GM18519 (cell line): ENCODE data around the gene UFD1.

Experiments
- ATAC-seq: cut with Tn5 transposase; IDR thresholded peaks from one replicate; pipeline ENCODE4 v1.9.1; 2021; ENCODE audit warnings: mild to moderate bottlenecking, moderate library complexity; ENCODE audit not compliant: unreplicated experiment, low FRiP score

The UFD1 gene

DNA sequence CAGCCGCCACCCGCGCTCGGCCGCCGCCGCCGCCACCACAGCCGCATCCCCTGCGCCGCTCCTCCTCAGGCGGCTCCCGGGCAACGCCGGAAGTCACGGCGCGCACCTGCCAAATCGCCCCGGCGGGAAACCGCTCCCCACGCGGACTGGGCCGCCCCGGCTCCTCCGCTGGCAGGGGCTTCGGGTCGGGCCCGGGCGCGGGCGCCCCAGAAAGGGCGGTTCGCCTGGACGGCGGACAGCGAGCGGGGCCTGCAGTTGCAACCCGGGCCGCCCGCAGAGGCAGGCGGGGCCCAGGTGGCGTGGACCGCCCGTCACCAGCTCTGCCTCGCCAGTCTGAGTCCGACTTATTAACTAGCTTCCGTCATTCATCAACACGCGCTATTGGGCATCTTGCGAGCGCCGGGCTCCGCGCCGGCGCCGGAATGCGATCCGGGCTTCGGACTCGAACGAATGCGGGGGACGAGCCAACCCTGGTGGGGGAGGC, 47.3 kb downstream of the UFD1 start, which contains the start of gene HIRA:
TSS of gene HIRA (minus strand) at position 85 of the 484 bp plus-strand sequence. CDS start 257 bp downstream, outside the sequence.
- ATAC-seq, result peak; percentile 22

DNA sequence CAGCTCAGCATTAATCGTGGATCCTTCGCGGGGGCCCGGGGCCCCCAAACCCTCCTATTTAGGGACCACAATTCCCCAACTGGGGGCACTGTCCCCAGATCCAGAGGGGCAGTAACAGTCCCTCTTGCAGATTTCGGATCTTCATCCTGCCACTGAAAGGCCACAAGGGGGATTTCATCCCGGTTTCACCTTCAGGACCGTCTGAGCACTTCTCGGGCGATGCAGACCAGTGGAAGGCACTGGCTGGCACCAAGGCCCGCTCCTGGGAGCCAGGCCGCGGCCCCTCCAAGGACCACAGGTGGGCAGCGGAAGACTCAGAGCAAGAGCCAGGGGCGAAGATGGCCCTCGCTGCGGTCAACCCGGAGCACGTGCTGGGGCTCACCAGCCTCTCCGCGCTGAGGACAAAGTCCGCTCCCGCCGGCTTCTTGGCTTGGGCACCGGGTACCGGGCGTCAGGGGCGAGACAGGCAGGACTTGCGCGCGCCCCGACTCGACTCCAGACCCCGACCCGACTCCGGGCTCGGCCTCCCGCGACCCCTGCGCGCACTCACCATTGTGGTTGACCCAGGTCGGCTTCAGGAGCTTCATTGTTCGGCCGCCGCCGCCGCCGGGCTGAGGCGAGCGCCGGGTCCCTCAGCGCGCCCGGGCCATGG, 48.0 kb downstream of the UFD1 start:
- ATAC-seq, result no peak

DNA sequence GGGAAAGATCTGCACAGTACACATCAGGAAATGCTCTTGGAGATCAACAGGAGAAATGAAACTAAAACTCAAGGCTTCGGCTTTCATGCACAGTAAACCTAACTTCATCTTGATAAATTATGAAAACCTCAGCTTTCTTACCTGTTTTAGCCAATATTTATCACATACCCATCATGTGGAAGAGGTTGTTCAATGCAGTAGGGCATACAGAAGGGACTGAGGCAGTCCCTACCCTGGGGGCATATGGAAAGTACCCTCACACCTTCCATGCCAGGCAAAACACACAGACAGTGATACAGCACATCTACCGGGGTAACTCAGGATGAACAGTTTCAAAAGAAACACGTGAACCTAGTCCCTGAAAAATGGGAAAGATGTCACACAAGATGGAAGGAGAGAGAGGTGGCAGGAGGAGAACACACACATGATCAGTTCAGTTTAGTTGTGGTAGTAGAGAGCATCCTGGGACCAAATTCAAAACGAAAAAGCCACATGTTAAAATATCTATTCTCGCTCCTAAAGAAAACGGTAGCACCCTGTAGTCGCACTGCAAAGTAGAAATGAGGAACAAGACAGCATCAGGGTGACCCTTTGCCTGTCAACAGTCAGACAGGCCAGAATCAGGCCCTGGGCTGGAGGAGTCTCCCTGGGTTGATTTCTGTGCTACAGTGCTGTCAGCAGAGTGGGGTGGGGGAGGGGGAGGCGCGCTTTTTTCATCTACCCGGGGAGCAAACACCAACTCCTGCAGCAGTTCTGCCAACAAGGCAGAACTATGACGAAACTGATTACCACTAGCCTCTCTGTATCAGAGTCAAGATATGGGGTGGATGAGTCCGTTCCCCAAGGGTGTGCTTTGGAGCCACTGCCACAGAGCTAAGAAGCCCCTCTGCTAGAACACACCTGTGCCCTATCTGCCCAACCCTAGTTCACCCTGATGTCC, 48.8 kb downstream of the UFD1 start:
- ATAC-seq, result no peak

DNA sequence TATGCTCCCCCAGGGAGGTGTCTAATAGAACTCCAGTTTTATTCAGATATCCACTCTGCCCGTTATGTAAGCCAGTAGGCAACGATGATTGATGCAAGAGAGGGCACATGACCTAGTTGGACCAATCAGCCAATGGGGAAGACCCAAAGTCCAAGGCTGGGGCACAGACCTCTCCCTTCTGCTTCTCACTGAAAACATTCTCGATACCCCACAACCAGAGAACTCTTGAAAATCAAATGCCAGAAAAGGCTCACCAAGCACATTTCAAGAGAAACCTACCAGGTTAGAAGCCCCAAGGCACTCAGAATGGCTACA, 54.9 kb downstream of the UFD1 start:
- ATAC-seq, result no peak

DNA sequence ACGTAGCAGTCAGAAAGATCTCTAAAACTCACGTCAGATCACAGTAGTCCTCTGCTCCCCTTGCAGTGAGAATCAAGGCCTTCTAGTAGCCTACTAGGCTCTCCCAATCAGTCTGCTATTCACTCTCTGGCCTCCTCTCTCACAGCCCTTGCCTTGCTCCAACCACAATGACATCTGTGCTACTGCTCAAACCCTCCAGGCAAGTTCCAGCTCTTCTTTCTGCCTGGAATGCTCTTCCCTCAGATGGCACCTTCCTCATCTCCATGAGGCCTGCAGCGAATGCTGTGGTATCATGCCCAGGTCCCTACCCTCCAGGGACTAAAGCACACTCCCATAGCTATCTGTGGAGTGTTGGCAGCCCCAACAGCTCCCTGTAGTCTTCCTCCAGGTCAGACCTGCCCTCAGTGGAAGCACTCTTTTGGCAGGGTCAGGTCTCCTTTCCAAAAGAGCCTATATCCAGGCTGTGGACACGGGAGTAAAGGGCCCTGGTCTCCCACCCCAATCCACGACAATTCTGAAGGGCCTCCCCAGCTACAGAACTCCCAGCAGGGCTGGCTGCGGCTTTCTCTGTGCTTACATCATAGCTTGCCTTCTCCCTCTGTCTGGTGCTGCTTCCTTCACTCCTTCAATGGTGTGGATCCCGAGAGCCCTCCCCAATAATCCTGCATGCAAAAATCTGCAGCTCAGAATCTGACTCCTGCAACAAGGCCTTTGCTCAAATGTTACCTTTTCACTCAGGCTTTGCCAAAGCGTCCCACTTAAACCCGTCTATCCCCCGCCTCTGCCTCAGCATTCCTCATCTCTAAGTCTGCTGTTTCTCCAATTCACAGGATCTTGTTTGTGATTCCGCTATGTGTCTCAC, 56.3 kb downstream of the UFD1 start:
- ATAC-seq, result no peak

DNA sequence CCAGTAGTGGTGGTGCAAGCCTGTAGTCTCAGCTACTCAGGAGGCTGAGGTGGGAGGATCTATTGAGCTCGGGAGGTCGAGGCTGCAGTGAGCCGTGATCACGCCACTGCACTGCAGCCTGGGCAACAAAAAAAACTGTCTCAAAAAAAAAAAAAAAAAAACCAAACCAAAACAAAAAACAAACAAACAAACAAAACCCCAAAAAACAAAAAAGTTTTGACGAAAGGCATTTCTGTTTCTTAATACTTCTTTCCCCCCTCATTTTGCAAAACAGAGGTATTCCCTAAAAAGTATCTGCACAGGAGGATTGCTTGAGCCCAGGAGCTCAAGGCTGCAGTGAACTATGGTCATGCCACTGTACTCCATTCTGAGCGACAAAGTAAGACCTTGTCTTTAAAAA, 58.7 kb downstream of the UFD1 start:
- no peak for ATAC-seq

DNA sequence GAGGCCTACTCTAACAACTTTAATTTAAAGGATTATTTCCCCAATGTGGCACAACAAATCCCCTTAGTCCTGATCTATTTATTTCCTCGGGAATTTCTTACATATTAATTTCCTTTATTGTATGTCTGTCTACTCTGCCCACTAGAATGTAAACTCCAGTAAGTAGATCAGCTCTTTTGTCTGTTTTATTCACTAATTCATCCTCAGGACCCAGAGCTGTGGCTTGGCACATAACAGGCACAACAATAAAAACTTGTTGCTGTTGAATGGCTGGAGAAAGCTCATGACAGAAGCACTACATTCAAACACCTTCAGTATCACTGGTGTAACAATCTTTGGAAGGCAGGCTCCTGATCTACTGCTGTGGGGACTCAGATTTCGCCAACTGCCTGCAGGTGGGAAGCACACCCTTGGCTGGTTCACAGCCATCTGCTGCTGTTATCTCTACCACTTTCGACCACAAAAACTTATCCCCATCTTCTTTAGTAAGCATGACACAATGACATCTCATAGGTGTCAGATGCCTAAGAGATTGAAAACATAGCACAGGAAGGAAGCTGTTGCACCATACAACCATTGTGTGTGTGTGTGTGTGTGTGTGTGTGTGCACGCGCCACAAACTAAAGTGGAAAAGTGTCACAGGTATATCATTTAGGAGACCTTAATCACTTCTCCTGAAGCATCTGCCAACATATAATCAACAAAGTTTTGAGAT, 59.4 kb downstream of the UFD1 start:
- no peak for ATAC-seq

DNA sequence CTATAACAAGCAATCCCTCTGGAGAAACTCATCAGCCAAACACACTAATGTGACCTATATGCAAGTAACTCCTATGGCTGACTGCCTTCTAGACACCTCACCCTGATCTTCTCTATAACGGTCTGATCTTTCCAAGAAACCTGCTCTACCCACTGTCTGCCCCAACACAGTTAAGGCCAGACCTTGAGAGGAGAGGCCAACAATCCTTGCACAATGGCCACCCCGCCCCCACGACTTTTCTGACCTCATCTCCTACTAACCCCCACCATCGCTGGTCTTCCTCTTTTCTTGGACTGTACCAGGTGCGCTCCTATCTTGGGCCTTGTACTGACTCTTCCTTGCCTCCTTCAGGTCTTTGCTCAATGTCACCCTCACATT, 59.9 kb downstream of the UFD1 start:
- no peak for ATAC-seq

DNA sequence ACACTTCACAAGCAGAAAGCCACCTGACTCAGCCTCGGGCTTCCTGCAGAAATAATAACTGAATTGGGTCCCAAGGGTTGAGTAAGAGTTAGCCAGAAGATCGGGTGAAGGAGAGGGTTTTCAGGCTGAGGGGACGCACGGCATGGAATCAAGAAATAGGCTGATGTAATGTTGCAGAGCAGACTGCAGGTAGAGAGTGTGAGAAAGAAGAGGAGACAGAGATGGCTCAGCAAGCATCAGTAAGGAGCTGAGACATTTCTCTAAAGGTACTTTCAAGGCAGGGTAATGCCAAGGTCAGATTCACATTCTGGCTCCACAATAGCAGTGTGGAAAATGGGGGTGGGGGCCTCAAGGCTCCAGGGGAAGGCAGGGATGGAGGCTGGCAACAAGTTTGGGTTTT, 66.1 kb downstream of the UFD1 start:
- ATAC-seq, result no peak

DNA sequence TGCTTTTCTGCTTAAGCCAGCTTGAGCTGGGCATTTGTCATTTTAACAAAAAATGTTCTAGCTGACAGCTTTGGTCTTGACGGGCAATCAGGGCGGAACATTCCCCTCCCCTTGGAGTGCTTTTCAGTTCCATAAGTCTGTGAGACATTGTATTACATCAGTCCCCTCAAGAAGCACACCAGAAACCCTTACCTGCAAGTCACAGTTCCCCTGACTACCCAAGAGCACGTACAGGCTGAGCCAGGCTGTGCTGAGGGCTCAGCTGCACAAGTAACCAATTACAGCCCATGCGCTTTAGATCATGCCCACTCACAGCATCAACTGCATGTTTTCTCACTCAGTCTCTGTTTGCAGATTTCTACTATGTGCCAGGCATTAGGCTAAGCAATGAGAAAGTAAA, 66.5 kb downstream of the UFD1 start:
- ATAC-seq, result no peak

DNA sequence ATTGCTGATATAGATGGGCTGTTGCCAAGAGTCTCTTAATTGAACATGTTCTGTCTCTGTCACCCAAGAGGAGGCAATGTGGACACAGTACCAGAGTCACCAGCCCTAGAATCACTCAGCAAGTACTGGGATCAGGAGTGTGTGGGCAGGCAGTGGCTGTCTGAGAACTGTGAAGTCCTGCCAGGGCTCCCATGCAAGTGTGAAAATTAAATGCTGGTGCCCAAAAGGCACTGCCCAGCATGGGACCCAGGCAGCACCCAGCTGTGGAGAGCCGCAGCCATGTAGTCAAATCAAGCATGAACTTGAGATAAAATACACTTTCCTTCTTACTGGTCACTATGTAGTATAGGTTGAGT, 67.3 kb downstream of the UFD1 start:
- no peak for ATAC-seq

DNA sequence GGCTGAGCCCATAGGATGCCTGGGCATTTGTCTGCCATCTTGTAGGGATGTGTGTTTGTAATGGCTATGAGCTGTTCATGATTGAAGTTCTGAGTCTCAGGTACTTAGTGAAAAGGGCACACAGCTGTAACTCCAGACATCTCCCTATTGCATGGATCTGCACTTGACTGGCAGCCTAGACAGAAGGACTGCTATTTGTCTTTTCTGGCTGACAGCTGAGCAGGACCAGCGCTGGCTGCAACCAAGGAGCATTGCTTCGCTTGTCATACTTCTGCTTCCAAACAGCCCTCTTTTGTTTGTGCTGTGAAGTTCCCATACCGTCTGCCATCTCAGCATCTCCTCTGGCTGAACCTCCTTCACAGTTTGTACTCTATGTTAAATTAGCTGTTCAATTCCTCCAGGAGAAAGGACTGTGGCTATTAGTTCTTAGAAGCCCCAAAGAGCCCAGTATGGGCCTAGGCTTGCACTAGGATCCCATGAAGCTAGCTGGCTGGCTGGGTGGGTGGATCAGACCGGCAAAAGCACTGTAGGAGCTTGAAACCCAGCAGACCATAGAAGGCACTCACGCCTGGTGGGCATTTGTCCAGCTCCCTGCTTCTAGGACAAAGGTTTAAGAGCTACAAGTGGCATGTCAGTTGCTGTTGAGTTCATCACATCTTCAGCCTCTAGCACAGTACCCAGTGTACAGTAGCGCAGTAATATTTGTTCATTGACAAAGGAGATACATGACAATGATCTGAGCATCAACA, 67.9 kb downstream of the UFD1 start:
- ATAC-seq, result no peak

DNA sequence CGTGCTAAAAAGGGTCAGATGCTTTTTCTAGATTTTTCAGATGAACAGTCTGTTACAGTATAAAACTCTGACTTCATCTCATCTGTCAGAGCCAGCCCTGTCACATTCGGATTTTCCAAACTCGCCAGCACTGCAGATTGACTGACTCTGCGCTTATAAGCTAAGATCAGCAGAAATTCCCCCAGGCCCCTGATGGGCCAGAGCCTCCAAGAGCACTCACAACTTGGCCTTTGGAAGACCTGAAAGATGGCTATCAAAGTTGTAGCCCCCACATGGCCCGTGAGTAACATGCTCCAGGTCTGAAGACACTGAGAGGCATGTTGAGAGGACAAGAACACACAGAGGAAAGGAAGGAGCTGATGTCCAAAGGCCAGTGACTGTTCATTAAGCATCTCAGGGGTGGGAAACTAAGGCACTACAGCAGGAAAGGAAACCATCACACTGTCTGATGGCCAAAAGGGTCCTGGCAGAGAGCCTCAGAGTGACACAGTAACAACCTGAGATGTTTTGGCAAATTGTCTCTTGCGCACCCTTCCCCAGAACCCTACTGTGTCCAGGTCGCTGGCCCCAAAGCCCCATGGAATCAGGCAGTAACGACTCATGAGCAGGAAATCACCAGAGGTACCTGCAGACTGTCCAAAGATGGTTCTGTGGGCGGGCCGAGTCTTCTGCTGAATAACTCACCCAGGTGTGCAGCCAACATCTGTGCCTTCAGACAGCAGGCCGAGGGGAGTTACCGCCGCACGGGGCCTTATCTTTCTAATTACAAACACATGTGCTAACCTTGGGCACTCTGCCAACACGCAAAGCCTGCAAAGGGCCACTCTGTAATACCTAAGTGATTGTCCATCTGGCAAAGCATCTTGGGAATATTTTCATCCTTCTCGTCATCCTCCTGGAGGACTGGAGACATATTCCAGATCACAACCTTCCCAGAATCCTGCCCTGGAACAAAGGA, 71.1 kb downstream of the UFD1 start:
- ATAC-seq, result no peak

DNA sequence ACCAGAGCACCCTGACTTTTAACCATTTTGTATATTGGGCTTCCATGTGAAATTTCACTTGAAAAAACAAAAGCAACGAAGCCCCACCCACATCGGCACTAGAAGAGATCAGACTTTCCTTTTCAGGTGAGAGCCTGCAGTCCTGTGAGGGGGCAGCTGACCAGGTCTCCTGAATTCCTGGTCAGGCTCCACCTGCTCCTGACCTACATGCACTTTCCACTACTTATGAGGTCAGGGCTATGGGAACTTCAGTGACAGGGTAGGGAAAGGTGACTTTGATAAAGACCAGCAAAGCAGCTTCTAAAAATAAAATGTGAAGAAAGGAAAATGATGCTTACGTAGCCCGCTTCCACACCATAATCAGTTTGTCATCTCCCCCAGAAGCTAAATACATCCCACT, 72.1 kb downstream of the UFD1 start:
- no peak for ATAC-seq

DNA sequence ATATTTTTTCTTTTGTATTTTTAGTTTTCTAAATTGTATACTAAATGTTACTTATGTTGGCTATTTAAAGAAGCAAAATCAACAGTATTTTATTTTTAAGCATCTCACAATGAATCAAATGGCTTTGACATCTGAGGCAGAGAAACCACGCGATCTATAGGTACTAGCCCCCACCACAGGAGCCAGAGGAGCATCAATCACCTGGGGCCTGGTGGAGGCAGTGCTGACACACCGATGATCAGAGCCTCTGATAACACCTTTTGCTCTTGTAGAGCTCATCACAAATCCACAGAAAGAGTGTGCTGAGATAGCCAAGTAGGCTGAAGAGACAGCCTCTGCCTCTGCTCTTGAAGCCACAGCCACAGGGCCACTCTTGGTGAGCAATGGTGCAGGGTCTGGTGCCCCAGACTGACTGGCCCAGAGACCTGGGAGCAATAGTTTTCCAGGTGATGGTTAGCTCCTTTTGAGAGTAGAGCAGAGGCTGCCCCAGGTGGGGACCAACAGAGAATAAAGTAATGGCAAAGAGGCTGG, 72.6 kb downstream of the UFD1 start:
- ATAC-seq, result no peak

DNA sequence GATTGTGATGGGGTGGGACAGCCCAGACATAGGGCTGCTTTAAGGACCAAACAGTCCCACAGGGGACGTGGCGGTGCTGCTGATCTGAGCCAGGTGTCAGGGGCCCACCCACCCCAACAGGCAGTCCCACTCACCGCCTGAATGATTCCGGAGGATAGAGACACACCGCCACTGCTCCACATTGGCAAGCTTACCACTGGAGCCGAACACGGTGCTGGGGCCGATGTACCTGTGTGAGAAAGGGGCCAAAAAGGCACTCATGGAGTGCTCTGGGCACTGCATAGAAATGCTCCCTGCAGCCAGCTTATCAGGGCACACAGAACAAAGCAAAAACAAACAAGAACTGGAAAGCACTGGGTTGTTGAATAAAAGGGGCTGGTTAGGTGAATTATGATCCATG, 73.3 kb downstream of the UFD1 start:
- ATAC-seq, result no peak

DNA sequence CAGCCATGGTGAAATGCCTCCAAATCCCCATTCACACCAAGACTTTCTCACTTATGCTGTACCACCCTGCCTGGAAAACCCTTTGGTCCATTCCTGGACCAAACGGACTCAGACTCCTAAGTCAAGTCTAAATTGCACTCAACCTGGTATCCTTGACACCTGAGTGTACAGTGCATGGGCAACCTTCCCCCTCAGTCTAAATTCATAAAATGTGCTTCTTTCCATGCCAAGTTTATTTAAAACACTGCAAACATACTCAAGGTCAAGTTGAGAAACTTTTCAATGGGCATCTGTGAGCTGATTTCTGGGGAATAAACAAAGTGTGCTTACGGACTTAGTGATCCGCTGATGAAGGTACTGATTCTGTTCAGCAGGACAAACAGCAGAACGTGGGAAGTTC, 73.9 kb downstream of the UFD1 start:
- no peak for ATAC-seq

DNA sequence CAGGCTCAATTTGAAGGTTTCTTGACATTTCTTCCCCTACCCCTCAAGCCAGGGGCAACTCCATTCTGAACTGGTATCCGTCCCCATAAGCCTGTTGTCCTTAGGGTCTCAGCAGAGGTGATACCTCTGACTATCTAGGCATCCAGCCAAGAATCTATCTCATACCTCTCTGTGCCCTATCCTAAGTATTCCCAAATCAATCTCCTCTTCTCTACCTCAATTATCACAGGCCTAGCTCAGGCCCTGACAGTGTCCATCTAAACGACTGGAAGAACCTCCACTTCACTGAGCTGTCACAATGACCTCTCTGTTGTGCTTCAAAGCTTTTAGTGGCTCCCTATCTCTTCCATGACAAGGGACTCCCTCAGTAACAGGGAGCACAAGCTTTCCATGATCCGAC, 74.3 kb downstream of the UFD1 start:
- no peak for ATAC-seq
